OCI-LY1 (cell line): ENCODE measurements around the gene PDE9A.

Experiments
- H2AFZ ChIP-seq: fragments of 200-600 bp; sonication (generic), shearing (Covaris generic); 2 replicates; pipeline ENCODE4 v1.6.0; 2014; ENCODE audit warnings: antibody characterized with exemption, mild to moderate bottlenecking, low read length
- H3F3A ChIP-seq: fragments of 200-600 bp; sonication (generic), shearing (Covaris generic); 2 replicates; pipeline ENCODE4 v1.6.0; 2014; ENCODE audit warnings: mild to moderate bottlenecking, antibody characterized with exemption, low read length, moderate library complexity; ENCODE audit not compliant: insufficient read depth
- H3K27ac ChIP-seq: fragments of 200-600 bp; sonication (generic); 2 replicates; pipeline ENCODE4 v1.5.1; 2014; ENCODE audit warnings: low read length, mixed run types, mild to moderate bottlenecking, low read depth; ENCODE audit not compliant: poor library complexity, severe bottlenecking
- H3K27me3 ChIP-seq: fragments of 200-600 bp; sonication (generic); 2 replicates; pipeline ENCODE4 v1.6.0; 2014; ENCODE audit warnings: antibody characterized with exemption, mild to moderate bottlenecking, low read length, moderate library complexity; ENCODE audit not compliant: insufficient read depth
- H3K36me3 ChIP-seq: fragments of 200-600 bp; sonication (generic); 2 replicates; pipeline ENCODE4 v1.6.1; 2014; ENCODE audit warnings: mild to moderate bottlenecking, antibody characterized with exemption, low read length, moderate library complexity, mixed read lengths; ENCODE audit not compliant: insufficient read depth
- H3K4me1 ChIP-seq: fragments of 200-600 bp; sonication (generic); 2 replicates; pipeline ENCODE4 v1.5.1; 2014; ENCODE audit warnings: mild to moderate bottlenecking, low read length, moderate library complexity; ENCODE audit not compliant: insufficient read depth, severe bottlenecking
- H3K4me2 ChIP-seq: fragments of 200-600 bp; sonication (generic), shearing (Covaris generic); 2 replicates; pipeline ENCODE4 v1.6.1; 2014; ENCODE audit warnings: low read length
- H3K4me3 ChIP-seq: fragments of 200-600 bp; sonication (generic); 2 replicates; pipeline ENCODE4 v1.5.1; 2014; ENCODE audit warnings: low read length, low read depth, mild to moderate bottlenecking, mixed read lengths; ENCODE audit not compliant: poor library complexity, severe bottlenecking
- H3K79me2 ChIP-seq: fragments of 200-600 bp; shearing (Covaris generic); 2 replicates; pipeline ENCODE4 v1.6.1; 2016; ENCODE audit warnings: mixed run types, low read length, mixed read lengths; ENCODE audit not compliant: insufficient read depth
- H3K9ac ChIP-seq: fragments of 200-600 bp; sonication (generic), shearing (Covaris generic); 2 replicates; pipeline ENCODE4 v1.6.1; 2014; ENCODE audit warnings: mild to moderate bottlenecking, low read length, mixed read lengths
- H3K9me2 ChIP-seq: fragments of 200-600 bp; sonication (generic), shearing (Covaris generic); 2 replicates; pipeline ENCODE4 v1.6.1; 2014; ENCODE audit warnings: low read depth, mild to moderate bottlenecking, low read length, mixed read lengths
- H3K9me3 ChIP-seq: fragments of 200-600 bp; shearing (Covaris generic); 2 replicates; pipeline ENCODE4 v1.6.1; 2014; ENCODE audit warnings: low read length, mixed read lengths
- H4K20me1 ChIP-seq: fragments of 200-600 bp; sonication (generic), shearing (Covaris generic); 2 replicates; pipeline ENCODE4 v1.6.0; 2016; ENCODE audit warnings: mild to moderate bottlenecking, low read length; ENCODE audit not compliant: insufficient read depth
- EZH2 ChIP-seq: fragments of 200-600 bp; sonication (generic), shearing (Covaris generic); IDR thresholded peaks from 2 replicates; pipeline ENCODE4 v1.8.0; 2017; ENCODE audit warnings: borderline replicate concordance, mixed run types, mild to moderate bottlenecking, antibody characterized with exemption, low read length, moderate library complexity, mixed read lengths
- TF ChIP-seq, protein P1 (sequence below): fragments of 200-600 bp; sonication (generic), shearing (Covaris generic); IDR thresholded peaks from 2 replicates; pipeline ENCODE4 v1.5.1; 2017; ENCODE audit warnings: mild to moderate bottlenecking, antibody characterized with exemption, low read length, moderate library complexity, mixed read lengths

Gene PDE9A

DNA sequence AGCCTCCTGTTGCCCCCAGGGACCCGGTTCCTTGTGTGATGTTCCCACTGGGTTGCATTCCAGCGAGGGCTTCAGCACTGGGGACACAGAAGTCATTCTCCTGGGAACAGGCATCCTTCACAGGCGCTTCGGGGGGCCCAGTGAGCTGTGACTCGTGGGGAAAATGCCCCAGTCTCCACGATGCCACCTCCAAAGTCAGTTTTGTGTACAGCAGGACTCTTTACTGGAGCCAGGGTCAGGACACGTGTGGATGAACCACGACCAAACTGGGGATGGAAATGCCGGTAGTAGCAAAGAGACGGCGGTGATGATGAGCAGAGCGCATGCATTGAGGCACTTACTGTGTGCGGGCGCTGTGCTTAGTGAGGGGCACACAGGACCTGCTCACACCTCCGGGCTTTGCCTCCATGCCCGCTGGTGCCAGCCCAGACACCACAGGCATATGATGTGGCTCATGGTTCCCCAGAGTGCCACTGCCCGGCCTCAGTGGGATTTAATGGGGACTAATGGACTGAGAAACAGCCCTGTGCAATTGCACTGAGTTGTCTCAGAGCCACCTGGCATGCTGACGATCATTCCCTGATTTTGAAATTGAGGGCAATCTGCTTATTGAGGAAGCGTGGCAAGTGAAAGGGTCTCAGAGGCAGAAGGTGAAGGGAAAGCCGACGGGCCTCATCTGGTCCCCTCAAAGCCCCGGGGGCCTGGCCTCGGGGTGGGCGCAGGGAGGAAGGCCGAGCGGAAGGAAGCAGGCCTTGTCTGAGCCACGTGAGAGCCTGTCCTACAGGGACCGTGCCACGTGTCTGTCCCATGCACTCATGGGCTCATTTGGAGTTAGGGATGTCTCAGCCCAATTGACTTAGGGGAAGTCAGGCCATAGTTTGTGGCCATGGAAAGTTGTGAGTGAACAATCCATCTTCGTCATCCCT lies 91.4 kb downstream of the PDE9A start:
- peaks cover 31% of the 10 kb centered on the region for H3K27me3 ChIP-seq
- no peaks in the 10 kb centered on the region for H3F3A ChIP-seq
- H4K20me1 ChIP-seq: no peaks in the 10 kb centered on the region
- H3K36me3 ChIP-seq: no peaks in the 10 kb centered on the region
- H3K4me2 ChIP-seq: no peak overlapping the region
- H3K9me3 ChIP-seq: no peaks in the 10 kb centered on the region
- H3K4me3 ChIP-seq: no peak overlapping the region
- H3K9ac ChIP-seq: no peak overlapping the region
- no peaks in the 10 kb centered on the region for H3K9me2 ChIP-seq
- H3K4me1 ChIP-seq: peaks cover 10% of the 10 kb centered on the region
- no peak overlapping the region for H3K27ac ChIP-seq
- H3K79me2 ChIP-seq: no peaks in the 10 kb centered on the region
- H2AFZ ChIP-seq: no peak overlapping the region
- TF ChIP-seq, protein P1, sequence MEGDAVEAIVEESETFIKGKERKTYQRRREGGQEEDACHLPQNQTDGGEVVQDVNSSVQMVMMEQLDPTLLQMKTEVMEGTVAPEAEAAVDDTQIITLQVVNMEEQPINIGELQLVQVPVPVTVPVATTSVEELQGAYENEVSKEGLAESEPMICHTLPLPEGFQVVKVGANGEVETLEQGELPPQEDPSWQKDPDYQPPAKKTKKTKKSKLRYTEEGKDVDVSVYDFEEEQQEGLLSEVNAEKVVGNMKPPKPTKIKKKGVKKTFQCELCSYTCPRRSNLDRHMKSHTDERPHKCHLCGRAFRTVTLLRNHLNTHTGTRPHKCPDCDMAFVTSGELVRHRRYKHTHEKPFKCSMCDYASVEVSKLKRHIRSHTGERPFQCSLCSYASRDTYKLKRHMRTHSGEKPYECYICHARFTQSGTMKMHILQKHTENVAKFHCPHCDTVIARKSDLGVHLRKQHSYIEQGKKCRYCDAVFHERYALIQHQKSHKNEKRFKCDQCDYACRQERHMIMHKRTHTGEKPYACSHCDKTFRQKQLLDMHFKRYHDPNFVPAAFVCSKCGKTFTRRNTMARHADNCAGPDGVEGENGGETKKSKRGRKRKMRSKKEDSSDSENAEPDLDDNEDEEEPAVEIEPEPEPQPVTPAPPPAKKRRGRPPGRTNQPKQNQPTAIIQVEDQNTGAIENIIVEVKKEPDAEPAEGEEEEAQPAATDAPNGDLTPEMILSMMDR: no peak
- TF ChIP-seq EZH2: no peak

GRCh38 chr21:42745511-42746239 lies 92.3 kb downstream of the PDE9A start:
- Histone ChIP-seq H2AFZ (no peak overlapping the region), H3K9ac (no peak overlapping the region), H3K4me1 (peaks cover 10% of the 10 kb centered on the region), H3K27me3 (peaks cover 31% of the 10 kb centered on the region), H3K9me3 (no peaks in the 10 kb centered on the region), H3K36me3 (no peaks in the 10 kb centered on the region), H3K9me2 (no peaks in the 10 kb centered on the region), H3K4me3 (no peak overlapping the region), H3K27ac (no peak overlapping the region), H4K20me1 (no peaks in the 10 kb centered on the region), H3F3A (no peaks in the 10 kb centered on the region), H3K4me2 (no peak overlapping the region), H3K79me2 (no peaks in the 10 kb centered on the region)
- TF ChIP-seq, protein P1: no peak
- TF ChIP-seq EZH2: no peak

- H3K4me1 ChIP-seq: peaks cover 10% of the 10 kb centered on the region
- H3K36me3 ChIP-seq: no peaks in the 10 kb centered on the region
- no peak overlapping the region; the same call in 1 of the 2 replicates for H3K4me2 ChIP-seq
- H3K27ac ChIP-seq: no peak overlapping the region
- H3F3A ChIP-seq: no peaks in the 10 kb centered on the region
- peaks cover 31% of the 10 kb centered on the region for H3K27me3 ChIP-seq
- H3K79me2 ChIP-seq: no peaks in the 10 kb centered on the region
- H4K20me1 ChIP-seq: no peaks in the 10 kb centered on the region
- no peak overlapping the region for H2AFZ ChIP-seq
- no peak for TF ChIP-seq EZH2
- TF ChIP-seq, protein P1: no peak
- H3K4me3 ChIP-seq: no peak overlapping the region
- no peak overlapping the region for H3K9ac ChIP-seq
- H3K9me3 ChIP-seq: no peaks in the 10 kb centered on the region
- no peaks in the 10 kb centered on the region for H3K9me2 ChIP-seq
Measured at GRCh38 chr21:42746240-42746592, 92.8 kb downstream of the PDE9A start.
